ENCODE data around the gene AGBL1. TPM values are rescaled to one million over a fixed set of nuclear protein-coding genes. Genes with fewer than 3 reads are reported as not detected.

The AGBL1 gene
- total and polyA plus RNA-seq, 7 donors, result 0.96 to 34.8 (median 6.6) TPM

- no peak for TF ChIP-seq CTCF (IDR thresholded peaks at IDR 0.05)
- no peaks in the 10 kb centered on the region for H3K9me3 ChIP-seq
- no peak overlapping the region for H3K4me3 ChIP-seq
- ATAC-seq, result no peak
- no peak for DNase-seq
- H3K27ac ChIP-seq, result no peak overlapping the region
- no peaks in the 10 kb centered on the region for H3K36me3 ChIP-seq (ENCODE audit: insufficient read depth in 1 of 2, low read depth in 1 of 2)
- intact Hi-C loops (cut with DNase I), result loop anchor here in 1 of 2 donors (5.0 kb wide), 1 partner anchor 189 kb away; no protein-coding TSS in a partner anchor
- 25 to 32% (median 27%) methylated on average over 3 of the region's 3 CpGs for WGBS, 3 donors
- H3K27me3 ChIP-seq (ENCODE audit: insufficient read depth in 3 of 3, low read length in 2 of 3), result no peaks in the 10 kb centered on the region
- peaks cover 18% of the 10 kb centered on the region for H3K4me1 ChIP-seq
Measured at GRCh38 chr15:86076468-86076867, 3.2 kb upstream of the AGBL1 start.

- ATAC-seq (no peak), DNase-seq (no peak)
- no peak overlapping the region for H3K4me3 ChIP-seq
- H3K4me1 ChIP-seq, result peaks cover 23% of the 10 kb centered on the region
- no peak overlapping the region for H3K27ac ChIP-seq
- no peaks in the 10 kb centered on the region for H3K36me3 ChIP-seq (ENCODE audit: insufficient read depth in 1 of 2, low read depth in 1 of 2)
- no peaks in the 10 kb centered on the region for H3K9me3 ChIP-seq
- WGBS, 3 donors, result 24 to 40% (median 26%) methylated on average over 2 of the region's 2 CpGs
- no peaks in the 10 kb centered on the region for H3K27me3 ChIP-seq (ENCODE audit: insufficient read depth in 3 of 3, low read length in 2 of 3)
- intact Hi-C loops (cut with DNase I), result loop anchor here in 1 of 2 donors (5.0 kb wide), 1 partner anchor 190 kb away; no protein-coding TSS in a partner anchor
- TF ChIP-seq CTCF (IDR thresholded peaks at IDR 0.05), result no peak
Measured at GRCh38 chr15:86077070-86077469, 2.6 kb upstream of the AGBL1 start.

DNA sequence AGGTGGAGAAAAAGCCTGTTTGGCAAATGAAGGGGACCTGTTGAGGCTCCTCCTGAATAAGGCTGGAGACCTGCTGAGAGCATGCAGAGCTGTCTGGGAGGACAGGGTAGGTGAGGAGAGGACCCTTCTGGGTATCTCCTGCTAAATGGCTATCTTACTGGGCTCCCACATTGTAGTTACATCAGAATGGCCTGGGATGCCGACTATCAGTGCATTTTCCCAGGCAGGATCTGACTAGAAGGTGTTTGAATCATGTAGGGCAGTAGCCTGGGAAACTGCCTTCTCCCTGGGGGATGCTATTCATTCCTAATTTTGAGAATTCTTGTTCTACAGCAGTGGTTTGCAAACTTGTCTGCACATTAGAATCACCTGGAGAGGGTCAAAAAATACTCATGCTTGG lies 631 bp downstream of the AGBL1 start:
- TF ChIP-seq CTCF (IDR thresholded peaks at IDR 0.05), result no peak
- peaks cover 52% of the 10 kb centered on the region for H3K4me1 ChIP-seq
- H3K9me3 ChIP-seq, result no peaks in the 10 kb centered on the region
- no peaks in the 10 kb centered on the region for H3K36me3 ChIP-seq (ENCODE audit: insufficient read depth in 1 of 2, low read depth in 1 of 2)
- intact Hi-C loops (cut with DNase I), result loop anchor here in 1 of 2 donors (10.0 kb wide), 1 partner anchor 216 kb away; no protein-coding TSS in a partner anchor
- ATAC-seq, result no peak
- peak overlapping the region; percentile 74 for H3K27ac ChIP-seq
- no peaks in the 10 kb centered on the region for H3K27me3 ChIP-seq (ENCODE audit: insufficient read depth in 3 of 3, low read length in 2 of 3)
- 24 to 42% (median 27%) methylated on average over 1 of the region's 1 CpG for WGBS, 3 donors
- no peak for DNase-seq
- peak overlapping the region; percentile 45 for H3K4me3 ChIP-seq

- no peaks in the 10 kb centered on the region for H3K27me3 ChIP-seq (ENCODE audit: insufficient read depth in 3 of 3, low read length in 2 of 3)
- DNase-seq (peak in 1 of 2 donors; percentile 34), ATAC-seq (peak in 1 of 4 donors; percentile 19)
- peaks cover 52% of the 10 kb centered on the region for H3K4me1 ChIP-seq
- peak overlapping the region; percentile 45 for H3K4me3 ChIP-seq
- H3K9me3 ChIP-seq, result no peaks in the 10 kb centered on the region
- H3K27ac ChIP-seq, result peak overlapping the region; percentile 69
- no peaks in the 10 kb centered on the region for H3K36me3 ChIP-seq (ENCODE audit: insufficient read depth in 1 of 2, low read depth in 1 of 2)
- TF ChIP-seq CTCF (IDR thresholded peaks at IDR 0.05), result no peak
- intact Hi-C loops (cut with DNase I), result loop anchor here in 1 of 2 donors (10.0 kb wide), 1 partner anchor 218 kb away; no protein-coding TSS in a partner anchor
- WGBS, 3 donors, result 15 to 21% (median 15%) methylated on average over 13 of the region's 13 CpGs
Measured at GRCh38 chr15:86082619-86083380, 3.1 kb downstream of the AGBL1 start.

Measured in psoas muscle (tissue), 8 donors.